ENCODE data around the gene EFCAB6. TPM values are rescaled to one million over a fixed set of nuclear protein-coding genes. Genes with fewer than 3 reads are reported as not detected.

The EFCAB6 gene
- total RNA-seq, 1 experiment from 2014 or later = 0.52 TPM

DNA sequence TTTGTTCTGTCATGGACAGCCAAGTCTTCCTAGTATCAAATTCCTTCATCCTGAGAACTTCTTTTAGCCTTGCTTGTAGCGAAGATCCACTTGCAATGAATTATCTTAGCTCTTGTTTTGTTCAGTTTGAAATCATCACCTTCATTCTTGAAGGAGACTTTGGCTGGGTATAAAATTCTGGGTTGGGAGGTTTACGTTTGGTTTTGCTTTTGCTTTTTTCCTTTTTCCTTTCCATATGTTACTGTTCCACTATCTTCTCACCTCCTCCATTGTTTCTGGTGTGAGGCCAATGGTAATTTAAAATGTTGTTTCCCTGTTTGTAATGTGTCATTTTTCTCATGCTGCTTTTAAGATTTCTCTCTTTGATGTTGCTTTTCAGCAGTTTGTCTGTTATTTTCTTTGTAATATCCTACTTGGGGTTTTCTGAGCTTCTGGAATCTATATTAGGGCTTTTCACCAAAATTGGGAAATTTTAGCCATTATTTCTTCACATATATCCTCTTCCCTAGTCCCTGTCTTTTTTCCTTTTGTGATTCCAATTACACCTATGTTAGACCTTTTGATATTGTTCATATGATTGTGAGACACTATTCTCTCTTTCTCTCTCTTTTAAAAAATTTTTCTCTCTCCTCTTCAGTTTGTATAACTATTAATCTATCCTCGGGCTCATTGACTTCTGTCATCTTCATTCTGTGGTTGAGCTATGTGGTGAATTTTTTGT lies 172.7 kb downstream of the EFCAB6 start (continued):
- TF ChIP-seq EZH2phosphoT487 (IDR thresholded peaks at IDR 0.05; ENCODE audit: borderline replicate concordance) = no peak
- TF ChIP-seq, protein P1, sequence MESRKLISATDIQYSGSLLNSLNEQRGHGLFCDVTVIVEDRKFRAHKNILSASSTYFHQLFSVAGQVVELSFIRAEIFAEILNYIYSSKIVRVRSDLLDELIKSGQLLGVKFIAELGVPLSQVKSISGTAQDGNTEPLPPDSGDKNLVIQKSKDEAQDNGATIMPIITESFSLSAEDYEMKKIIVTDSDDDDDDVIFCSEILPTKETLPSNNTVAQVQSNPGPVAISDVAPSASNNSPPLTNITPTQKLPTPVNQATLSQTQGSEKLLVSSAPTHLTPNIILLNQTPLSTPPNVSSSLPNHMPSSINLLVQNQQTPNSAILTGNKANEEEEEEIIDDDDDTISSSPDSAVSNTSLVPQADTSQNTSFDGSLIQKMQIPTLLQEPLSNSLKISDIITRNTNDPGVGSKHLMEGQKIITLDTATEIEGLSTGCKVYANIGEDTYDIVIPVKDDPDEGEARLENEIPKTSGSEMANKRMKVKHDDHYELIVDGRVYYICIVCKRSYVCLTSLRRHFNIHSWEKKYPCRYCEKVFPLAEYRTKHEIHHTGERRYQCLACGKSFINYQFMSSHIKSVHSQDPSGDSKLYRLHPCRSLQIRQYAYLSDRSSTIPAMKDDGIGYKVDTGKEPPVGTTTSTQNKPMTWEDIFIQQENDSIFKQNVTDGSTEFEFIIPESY (IDR thresholded peaks at IDR 0.05; ENCODE audit: extremely low read depth, insufficient replicate concordance, low read length) = no peak
- no peak for TF ChIP-seq ATF3 (IDR thresholded peaks at IDR 0.05)
- no peak for TF ChIP-seq RAD21 (IDR thresholded peaks at IDR 0.05; ENCODE audit: low read depth)
- TF ChIP-seq TCF7L2 (IDR thresholded peaks at IDR 0.05; ENCODE audit: borderline replicate concordance, extremely low read depth, insufficient read depth, insufficient read length) = no peak
- no peak for TF ChIP-seq POLR2A (IDR thresholded peaks at IDR 0.05; ENCODE audit: borderline replicate concordance, extremely low read depth, insufficient read depth, insufficient read length)
- no peak for TF ChIP-seq POLR2AphosphoS5 (IDR thresholded peaks at IDR 0.05; ENCODE audit: low read depth, low read length)
- no peak for TF ChIP-seq FOSL1 (IDR thresholded peaks at IDR 0.05; ENCODE audit: low read depth)
- TF ChIP-seq JUND (IDR thresholded peaks at IDR 0.05) = no peak
- TF ChIP-seq ZFX (IDR thresholded peaks at IDR 0.05) = no peak

- intact Hi-C loops (cut with micrococcal nuclease) = no loop called here
- Histone ChIP-seq H4K20me1 (ENCODE audit: insufficient read depth) (no peaks in the 10 kb centered on the region), H3K9me2 (ENCODE audit: insufficient read depth) (no peaks in the 10 kb centered on the region), H3K36me3 (ENCODE audit: control insufficient read depth in 1 of 2, insufficient read depth in 2 of 2, low read length in 2 of 2) (no peaks in the 10 kb centered on the region), H3K9ac (ENCODE audit: low read length) (no peak overlapping the region), H3K27me3 (ENCODE audit: insufficient read depth, low read length) (peaks cover 16% of the 10 kb centered on the region; the same call in 1 of the 2 replicates), H3K4me2 (ENCODE audit: low read length) (no peak overlapping the region), H3K79me2 (ENCODE audit: insufficient read depth, low read length) (no peaks in the 10 kb centered on the region), H3K4me3 (replicated peaks in 1 of 2; ENCODE audit: low read depth in 1 of 2, low read length in 2 of 2) (no peak overlapping the region), H3K27ac (ENCODE audit: low read depth, low read length) (no peak overlapping the region), H3K4me1 (ENCODE audit: control insufficient read depth in 1 of 2, insufficient read depth in 2 of 2, low read length in 2 of 2) (no peaks in the 10 kb centered on the region), H2AFZ (ENCODE audit: low read depth, low read length, poor library complexity, severe bottlenecking) (no peak overlapping the region), H3K9me3 (ENCODE audit: control insufficient read depth in 1 of 2, insufficient read depth in 1 of 2, low read depth in 1 of 2, low read length in 2 of 2) (peaks cover 0 to 5% of the 10 kb centered on the region in 2 experiments; a peak in 1 of 4 replicates)
- ChIA-PET POLR2A (no interaction called here), CTCF (no interaction called here), RAD21 (ENCODE audit: low non-redundant PET in 1 of 2, low total read pairs in 2 of 2, uncharacterized antibody in 2 of 2, unreplicated experiment in 2 of 2) (no interaction called here)
- no peak for ATAC-seq
- TF ChIP-seq ATF3 (IDR thresholded peaks at IDR 0.05) (no peak), EZH2phosphoT487 (IDR thresholded peaks at IDR 0.05; ENCODE audit: borderline replicate concordance) (no peak), ZNF274 (IDR thresholded peaks at IDR 0.05; ENCODE audit: low read depth, low read length) (no peak), SP1 (IDR thresholded peaks at IDR 0.05; ENCODE audit: low read depth) (no peak), POLR2A (IDR thresholded peaks at IDR 0.05; ENCODE audit: borderline replicate concordance, extremely low read depth, insufficient read depth, insufficient read length) (no peak), EGR1 (IDR thresholded peaks at IDR 0.05; ENCODE audit: low read depth) (no peak), YY1 (IDR thresholded peaks at IDR 0.05; ENCODE audit: extremely low read depth, insufficient replicate concordance, low read depth, low read length) (no peak), ELF1 (IDR thresholded peaks at IDR 0.05; ENCODE audit: borderline replicate concordance, low read depth) (no peak), SRF (IDR thresholded peaks at IDR 0.05; ENCODE audit: low read depth) (no peak), POLR2AphosphoS5 (IDR thresholded peaks at IDR 0.05; ENCODE audit: low read depth, low read length) (no peak), CBX3 (IDR thresholded peaks at IDR 0.05; ENCODE audit: low read depth) (no peak), RAD21 (IDR thresholded peaks at IDR 0.05; ENCODE audit: low read depth) (no peak)
- BruUV-seq (replicated peaks) = no TSS peak
- no peak for DNase-seq (ENCODE audit: low read depth, low spot score)
Observed at GRCh38 chr22:43637275-43638260, 174.5 kb downstream of the EFCAB6 start.
